NCI-H128 (cell line): ENCODE measurements around the gene TAF4.
A peak's percentile ranks its signal among the peaks of the same experiment; 100 is the strongest.
"Not testable (repeated sequence)": the region's sequence is repeated elsewhere in the genome, so short reads cannot be mapped to it uniquely, and the experiment has no call there.

Experiments
- DNase-seq: peaks from one replicate; lab custom pipeline; 2025; ENCODE audit not compliant: unreplicated experiment; lab: John Stamatoyannopoulos, UW

TAF4 gene, protein sequence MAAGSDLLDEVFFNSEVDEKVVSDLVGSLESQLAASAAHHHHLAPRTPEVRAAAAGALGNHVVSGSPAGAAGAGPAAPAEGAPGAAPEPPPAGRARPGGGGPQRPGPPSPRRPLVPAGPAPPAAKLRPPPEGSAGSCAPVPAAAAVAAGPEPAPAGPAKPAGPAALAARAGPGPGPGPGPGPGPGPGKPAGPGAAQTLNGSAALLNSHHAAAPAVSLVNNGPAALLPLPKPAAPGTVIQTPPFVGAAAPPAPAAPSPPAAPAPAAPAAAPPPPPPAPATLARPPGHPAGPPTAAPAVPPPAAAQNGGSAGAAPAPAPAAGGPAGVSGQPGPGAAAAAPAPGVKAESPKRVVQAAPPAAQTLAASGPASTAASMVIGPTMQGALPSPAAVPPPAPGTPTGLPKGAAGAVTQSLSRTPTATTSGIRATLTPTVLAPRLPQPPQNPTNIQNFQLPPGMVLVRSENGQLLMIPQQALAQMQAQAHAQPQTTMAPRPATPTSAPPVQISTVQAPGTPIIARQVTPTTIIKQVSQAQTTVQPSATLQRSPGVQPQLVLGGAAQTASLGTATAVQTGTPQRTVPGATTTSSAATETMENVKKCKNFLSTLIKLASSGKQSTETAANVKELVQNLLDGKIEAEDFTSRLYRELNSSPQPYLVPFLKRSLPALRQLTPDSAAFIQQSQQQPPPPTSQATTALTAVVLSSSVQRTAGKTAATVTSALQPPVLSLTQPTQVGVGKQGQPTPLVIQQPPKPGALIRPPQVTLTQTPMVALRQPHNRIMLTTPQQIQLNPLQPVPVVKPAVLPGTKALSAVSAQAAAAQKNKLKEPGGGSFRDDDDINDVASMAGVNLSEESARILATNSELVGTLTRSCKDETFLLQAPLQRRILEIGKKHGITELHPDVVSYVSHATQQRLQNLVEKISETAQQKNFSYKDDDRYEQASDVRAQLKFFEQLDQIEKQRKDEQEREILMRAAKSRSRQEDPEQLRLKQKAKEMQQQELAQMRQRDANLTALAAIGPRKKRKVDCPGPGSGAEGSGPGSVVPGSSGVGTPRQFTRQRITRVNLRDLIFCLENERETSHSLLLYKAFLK

DNA sequence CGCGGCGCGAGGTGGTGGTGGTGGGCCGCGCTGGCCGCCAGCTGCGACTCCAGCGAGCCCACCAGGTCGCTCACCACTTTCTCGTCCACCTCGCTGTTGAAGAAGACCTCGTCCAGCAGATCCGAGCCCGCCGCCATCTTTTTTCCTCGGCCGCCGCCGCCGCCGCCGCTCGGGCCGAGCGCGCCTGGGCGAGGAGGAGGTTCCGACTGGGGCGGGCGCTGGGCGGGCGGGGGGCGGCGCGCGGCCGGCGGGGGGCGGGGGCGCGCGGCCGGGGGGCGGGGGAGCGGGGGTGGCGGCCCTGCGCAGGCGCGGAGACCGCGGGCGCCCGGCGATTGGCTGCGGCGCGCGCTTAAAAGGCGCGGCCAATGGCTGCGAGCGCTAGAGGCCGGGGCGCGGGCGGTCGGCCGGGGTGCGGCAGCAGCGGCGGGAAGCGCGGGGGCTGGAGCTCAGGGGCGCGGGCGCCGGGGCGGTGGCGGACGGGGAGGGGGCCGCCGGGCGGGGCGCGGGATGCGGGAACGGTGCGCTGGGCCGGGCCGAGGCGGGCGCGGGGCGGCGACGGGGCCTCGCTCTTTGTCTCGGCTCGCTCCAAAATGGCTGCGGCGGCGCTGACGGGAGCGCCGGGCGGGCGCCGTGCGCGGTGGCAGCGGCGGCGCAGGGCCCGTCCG is at the start of gene TAF4:
TSS of gene TAF4 (minus strand) at position 208 of the 665 bp plus-strand sequence. CDS start at position 137, 71 bp downstream.
- DNase-seq = peak; percentile 59

DNA sequence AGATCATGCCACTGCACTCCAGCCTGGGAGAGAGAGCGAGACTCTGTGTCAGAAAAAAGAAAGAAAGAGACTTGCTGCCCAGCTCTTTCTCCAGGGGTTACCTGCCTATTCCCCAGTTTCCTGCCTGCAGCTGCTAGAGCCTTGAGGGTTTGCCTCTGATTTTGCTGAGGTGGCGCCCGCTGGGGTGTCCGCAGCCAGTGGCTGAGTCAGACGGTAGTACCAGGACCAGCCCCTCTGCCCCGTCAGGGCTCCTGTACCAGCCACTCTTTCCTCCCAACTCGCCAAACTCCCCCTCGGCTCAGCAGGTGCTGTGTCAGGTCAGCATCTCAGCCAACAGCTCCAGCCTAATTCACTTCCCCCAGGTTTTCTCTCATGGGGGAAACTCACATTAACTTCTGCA is 49.2 kb upstream of the TAF4 start:
- no peak for DNase-seq

DNA sequence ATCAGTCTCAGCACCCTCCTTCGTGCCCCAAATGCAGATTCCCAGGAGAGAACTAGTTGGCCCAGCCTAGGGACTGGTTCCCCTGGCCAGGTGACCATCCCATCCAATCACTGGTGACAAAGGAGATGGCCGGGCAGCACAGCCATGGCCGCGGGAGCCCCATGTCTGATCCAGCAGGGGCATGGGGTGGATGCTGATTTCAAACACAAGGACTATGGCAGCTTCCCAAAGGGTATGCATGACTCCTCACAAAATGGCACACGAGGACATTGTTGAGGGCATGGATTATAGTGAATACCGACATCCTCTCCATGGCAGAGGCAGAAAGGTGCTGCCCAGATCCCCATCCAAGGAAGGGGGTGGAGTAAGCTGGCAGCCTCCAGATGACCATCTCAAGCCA is 46.7 kb upstream of the TAF4 start:
- DNase-seq = no peak

DNA sequence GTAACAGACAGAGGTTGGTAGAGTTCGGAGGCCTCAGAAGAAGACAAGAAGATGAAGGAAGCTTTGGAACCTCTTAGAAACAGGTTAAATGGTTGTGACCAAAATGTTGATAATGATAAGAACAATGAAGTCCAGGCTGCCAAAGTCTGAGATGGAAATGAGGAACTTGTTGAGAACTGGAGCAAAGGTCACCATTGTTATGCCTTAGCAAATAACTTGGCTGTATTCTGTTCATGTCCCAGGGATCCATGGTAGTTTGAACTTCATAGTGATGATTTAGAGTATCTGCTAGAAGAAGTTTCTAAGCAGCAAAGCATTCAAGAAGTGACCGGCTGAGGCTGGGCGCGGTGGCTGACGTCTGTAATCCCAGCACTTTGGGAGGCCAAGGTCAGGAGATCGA is 45.5 kb upstream of the TAF4 start:
- DNase-seq = no peak

DNA sequence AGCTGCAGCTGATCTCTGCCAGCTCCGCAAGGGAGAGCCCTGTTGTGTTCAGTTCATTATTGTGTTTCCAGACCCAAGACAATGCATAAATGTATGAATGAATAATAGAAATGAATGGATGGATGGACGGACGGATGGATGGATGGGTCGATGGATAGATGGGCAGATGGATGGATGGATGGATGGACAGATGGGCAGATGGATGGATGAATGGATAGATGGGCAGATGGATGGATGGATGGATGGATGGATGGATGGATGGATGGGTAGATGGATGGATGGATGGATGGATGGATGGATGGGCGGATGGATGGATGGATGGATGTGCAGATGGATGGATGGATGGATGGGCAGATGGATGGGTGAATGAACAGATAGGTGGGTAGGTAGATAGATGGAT is 39.9 kb upstream of the TAF4 start:
- DNase-seq = no peak

DNA sequence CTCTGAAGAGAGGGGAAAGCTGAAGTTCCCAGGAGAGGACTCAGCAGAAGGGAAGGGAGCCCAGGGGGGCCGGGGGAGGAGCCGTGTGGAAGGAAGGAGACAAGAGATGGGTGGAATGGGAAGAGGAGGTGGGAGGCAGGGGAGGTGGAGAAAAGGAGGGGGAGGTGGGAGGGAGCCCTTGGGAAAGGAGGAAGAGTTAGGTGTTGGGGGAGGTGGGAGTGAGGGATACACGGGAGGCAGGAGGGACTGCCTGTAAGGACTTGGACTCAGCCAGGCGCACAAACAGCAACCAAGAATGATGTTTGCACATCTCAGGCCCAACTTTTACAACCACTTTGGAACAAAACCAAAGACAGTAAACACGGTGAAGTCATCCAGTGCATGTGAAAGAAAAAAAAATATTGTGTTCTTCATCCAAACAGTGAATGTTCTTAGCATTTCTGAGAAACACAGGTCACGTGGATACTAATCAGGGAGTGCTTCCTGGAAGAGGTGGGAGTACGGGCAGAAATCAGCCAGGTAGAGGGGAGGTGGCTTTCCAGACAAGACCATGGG is 39.2 kb upstream of the TAF4 start:
- no peak for DNase-seq

GRCh38 chr20:62104234-62104789 is 38.6 kb upstream of the TAF4 start:
- no peak for DNase-seq

GRCh38 chr20:62103508-62104233 is 38.0 kb upstream of the TAF4 start:
- DNase-seq = no peak

- no peak for DNase-seq
Measured at GRCh38 chr20:62101078-62101477, 35.4 kb upstream of the TAF4 start.

DNA sequence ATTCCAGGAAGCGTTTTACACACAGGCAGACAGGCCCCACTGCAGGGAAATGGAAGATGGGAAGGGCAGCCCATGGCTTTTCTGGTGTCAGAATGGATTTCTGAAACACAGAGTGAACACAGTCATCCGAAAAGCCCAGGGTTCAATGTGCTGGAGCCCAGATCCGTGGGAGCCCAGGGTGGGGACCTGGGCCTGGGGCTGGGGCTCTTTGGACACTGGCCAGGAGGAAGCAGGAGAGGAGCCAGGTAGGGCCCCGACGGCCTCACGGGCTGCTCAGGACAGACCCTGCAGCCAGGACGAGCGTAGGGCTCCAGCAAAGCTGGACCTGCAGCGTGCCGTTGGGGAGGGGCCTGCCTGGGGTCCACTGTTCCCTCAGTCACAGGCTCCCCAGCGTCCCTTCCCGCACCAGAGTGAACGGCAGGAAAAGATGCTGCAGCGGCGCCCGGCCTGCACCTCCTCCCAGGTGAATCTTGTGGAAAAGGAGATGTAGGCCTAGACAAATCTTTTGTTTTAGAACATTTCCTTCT is 32.3 kb upstream of the TAF4 start:
- no peak for DNase-seq

- no peak for DNase-seq
Measured at GRCh38 chr20:62096421-62097380, 31.0 kb upstream of the TAF4 start.

DNA sequence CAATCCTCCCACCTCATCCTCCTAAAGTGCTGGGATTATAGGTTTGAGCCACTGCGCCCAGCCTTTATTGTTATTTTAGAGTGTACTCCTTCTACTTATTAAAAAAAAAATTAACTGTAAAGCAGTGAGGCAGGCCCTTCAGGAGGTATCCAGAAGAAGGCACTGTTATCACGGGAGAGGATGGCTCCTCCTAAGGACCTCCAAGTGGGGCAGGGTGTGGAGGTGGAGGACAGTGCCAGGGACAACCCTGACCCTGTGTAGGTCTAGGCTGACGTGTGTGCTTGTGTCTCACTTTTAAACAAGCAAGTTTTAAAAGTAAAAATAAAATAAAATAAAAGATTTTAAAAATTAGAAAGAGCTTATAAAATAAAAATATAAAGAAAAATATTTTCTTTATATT is 23.7 kb upstream of the TAF4 start:
- no peak for DNase-seq

GRCh38 chr20:62088258-62089127 is 22.8 kb upstream of the TAF4 start:
- DNase-seq = no peak

DNA sequence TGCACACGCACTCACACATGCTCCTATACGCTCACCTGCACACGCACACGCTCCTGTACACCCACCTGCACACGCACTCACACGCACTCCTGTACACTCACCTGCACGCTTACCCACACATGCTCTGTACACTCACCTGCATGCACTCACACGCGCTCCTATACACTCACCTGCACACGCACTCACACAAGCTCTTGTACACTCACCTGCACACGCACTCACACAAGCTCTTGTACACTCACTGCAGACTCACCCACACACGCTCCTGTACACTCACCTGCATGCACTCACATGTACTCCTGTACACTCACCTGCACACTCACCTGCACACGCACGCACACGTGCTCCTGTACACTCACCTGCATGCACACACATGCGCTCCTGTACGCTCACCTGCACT is 22.0 kb upstream of the TAF4 start:
- no peak for DNase-seq

DNA sequence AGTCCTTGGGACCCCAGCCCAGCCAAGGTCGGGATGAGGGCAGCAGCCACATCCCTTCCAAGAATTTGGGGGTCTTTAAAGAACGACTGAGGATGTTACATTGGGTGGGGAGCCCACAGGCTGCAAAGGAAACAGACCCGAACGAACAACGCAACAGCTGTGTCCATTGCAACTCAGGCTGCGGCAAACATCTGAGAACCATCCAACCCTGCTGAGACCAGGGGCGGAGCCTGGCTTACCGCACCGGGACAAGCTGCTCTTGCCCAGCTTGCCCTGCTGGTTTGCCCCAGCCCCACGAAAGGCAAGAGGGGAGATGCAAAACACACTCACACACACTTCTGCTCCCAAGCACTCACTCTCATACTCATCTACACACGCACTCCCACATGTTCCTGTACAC is 21.5 kb upstream of the TAF4 start:
- DNase-seq = no peak

- no peak for DNase-seq
Measured at GRCh38 chr20:62085206-62085605, 19.5 kb upstream of the TAF4 start.

DNA sequence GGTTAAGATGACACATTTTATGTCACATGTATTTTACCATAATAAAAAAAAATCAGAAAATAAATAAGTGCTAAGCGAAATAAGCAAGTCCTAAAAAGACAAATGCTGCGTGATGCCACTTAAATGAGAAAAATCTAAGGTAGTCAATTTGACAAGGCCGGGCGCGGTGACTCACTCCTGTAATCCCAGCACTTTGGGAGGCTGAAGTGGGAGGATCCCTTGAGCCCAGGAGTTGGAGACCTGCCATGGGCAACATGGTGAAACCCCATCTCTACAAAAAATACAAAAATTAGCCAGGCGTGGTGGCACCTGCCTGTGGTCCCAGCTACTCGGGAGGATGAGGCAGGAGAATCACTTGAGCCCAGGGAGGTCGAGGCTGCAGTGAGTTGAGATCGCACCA is 18.5 kb upstream of the TAF4 start:
- DNase-seq = not testable (repeated sequence)

GRCh38 chr20:62083312-62083711 is 17.6 kb upstream of the TAF4 start:
- no peak for DNase-seq
